Measurements from ENCODE around the gene PARP3.
A peak's percentile ranks its signal among the peaks of the same experiment; 100 is the strongest.

The PARP3 gene

GRCh38 chr3:51968170-51968775 lies 26.1 kb downstream of the PARP3 start:
- no peak for DNase-seq

GRCh38 chr3:51968883-51969678 lies 26.9 kb downstream of the PARP3 start:
- no peak for DNase-seq

- DNase-seq, result no peak
These were observed 27.7 kb downstream of the PARP3 start for GRCh38 chr3:51969841-51970240.

GRCh38 chr3:51970606-51971300 lies 28.6 kb downstream of the PARP3 start:
- no peak for DNase-seq

- no peak for DNase-seq
These were observed 29.2 kb downstream of the PARP3 start for GRCh38 chr3:51971350-51971749.

GRCh38 chr3:51974277-51974962 lies 32.3 kb downstream of the PARP3 start:
- DNase-seq, result no peak

- no peak for DNase-seq
These were observed 33.0 kb downstream of the PARP3 start, which contains the start of gene ABHD14A for GRCh38 chr3:51974963-51975851. Gene ABHD14A, plus strand, starts transcription at chr3:51975064. Its CDS starts 72 bp downstream, at chr3:51975136.

- DNase-seq, result no peak
These were observed 33.8 kb downstream of the PARP3 start for GRCh38 chr3:51975852-51976549.

GRCh38 chr3:51977446-51978142 lies 35.4 kb downstream of the PARP3 start:
- DNase-seq, result no peak

GRCh38 chr3:51978143-51978502 lies 36.0 kb downstream of the PARP3 start:
- no peak for DNase-seq

GRCh38 chr3:51980253-51980652 lies 38.1 kb downstream of the PARP3 start:
- DNase-seq, result no peak

GRCh38 chr3:51982352-51982837 lies 40.2 kb downstream of the PARP3 start:
- peak; percentile 11 for DNase-seq

- DNase-seq, result peak; percentile 46
These were observed 40.8 kb downstream of the PARP3 start, which contains the start of gene ACY1 for GRCh38 chr3:51982838-51983577. Gene ACY1, plus strand, starts transcription at chr3:51983535. Its CDS starts 530 bp downstream, at chr3:51984065.

GRCh38 chr3:51983578-51984268 lies 41.6 kb downstream of the PARP3 start:
- no peak for DNase-seq

GRCh38 chr3:51984269-51984647 lies 42.1 kb downstream of the PARP3 start:
- DNase-seq, result no peak

GRCh38 chr3:51985063-51985462 lies 42.9 kb downstream of the PARP3 start:
- no peak for DNase-seq

- no peak for DNase-seq
These were observed 44.1 kb downstream of the PARP3 start for GRCh38 chr3:51986010-51986947.

GRCh38 chr3:51987568-51987967 lies 45.4 kb downstream of the PARP3 start:
- no peak for DNase-seq
